NB4 (cell line): ENCODE measurements around the gene NUDCD3.

Source experiments
- POLR2A ChIP-seq: IDR thresholded peaks from 2 replicates; pipeline ENCODE4 v1.6.1; 2011; ENCODE audit warnings: mild to moderate bottlenecking; ENCODE audit not compliant: insufficient read length; ENCODE audit errors: extremely low read depth
- TF ChIP-seq, protein P1 (sequence below): IDR thresholded peaks from one replicate; pipeline ENCODE4 v1.5.1; 2012; ENCODE audit warnings: low read depth, low read length

DNA sequence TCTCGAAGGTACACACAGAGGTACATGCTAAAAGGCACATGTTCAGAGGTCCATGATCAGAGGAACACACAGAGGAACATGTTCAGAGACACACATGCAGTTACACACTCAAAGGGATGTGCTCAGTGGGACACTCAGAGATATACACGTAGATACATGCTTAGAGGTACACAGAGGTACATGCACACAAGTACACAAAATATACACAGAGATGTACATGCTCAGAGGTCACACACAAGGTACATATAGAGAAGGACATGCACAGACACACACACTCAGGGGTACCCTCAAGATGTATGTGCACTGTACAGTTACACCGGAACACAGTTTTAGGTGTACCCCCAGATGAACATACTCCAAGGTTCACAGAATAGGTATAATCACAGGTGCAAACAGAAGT lies 31.9 kb upstream of the NUDCD3 start:
- TF ChIP-seq, protein P1, sequence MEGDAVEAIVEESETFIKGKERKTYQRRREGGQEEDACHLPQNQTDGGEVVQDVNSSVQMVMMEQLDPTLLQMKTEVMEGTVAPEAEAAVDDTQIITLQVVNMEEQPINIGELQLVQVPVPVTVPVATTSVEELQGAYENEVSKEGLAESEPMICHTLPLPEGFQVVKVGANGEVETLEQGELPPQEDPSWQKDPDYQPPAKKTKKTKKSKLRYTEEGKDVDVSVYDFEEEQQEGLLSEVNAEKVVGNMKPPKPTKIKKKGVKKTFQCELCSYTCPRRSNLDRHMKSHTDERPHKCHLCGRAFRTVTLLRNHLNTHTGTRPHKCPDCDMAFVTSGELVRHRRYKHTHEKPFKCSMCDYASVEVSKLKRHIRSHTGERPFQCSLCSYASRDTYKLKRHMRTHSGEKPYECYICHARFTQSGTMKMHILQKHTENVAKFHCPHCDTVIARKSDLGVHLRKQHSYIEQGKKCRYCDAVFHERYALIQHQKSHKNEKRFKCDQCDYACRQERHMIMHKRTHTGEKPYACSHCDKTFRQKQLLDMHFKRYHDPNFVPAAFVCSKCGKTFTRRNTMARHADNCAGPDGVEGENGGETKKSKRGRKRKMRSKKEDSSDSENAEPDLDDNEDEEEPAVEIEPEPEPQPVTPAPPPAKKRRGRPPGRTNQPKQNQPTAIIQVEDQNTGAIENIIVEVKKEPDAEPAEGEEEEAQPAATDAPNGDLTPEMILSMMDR = no peak
- no peak for TF ChIP-seq POLR2A
